ENCODE measurements around the gene NCOA3. TPM values are rescaled to one million over a fixed set of nuclear protein-coding genes. Genes with fewer than 3 reads are reported as not detected.

NCOA3 gene
- total RNA-seq, 1 experiment from 2014 or later, result 23.3 TPM

DNA sequence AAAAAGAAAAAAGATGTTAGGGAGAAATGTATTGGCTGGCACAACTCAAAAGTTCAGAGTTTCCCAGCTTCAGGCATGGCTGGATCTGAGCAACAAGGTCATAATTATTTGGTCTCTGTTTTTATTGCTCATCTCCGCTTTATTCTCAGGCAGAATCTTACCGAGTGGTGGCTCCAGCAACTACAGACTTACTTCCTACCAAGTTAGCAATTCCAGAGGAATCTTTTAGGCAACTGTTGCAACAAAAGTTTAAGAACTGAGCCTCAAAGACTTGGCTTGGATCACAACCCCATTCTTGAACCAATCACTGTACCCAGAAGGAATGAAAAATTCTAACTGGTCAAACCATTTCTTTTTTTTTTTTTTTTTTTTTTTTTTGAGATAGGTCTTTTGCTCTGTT, 35.5 kb upstream of the NCOA3 start:
- Histone ChIP-seq H3T11ph (ENCODE audit: low read length) (no peak overlapping the region), H2AFZ (ENCODE audit: low read length) (no peak overlapping the region), H2BK20ac (ENCODE audit: low read depth, low read length, poor library complexity, severe bottlenecking) (no peak overlapping the region), H2AK5ac (ENCODE audit: insufficient read length, low read length) (no peak overlapping the region), H2BK12ac (ENCODE audit: insufficient read length, low read depth, low read length) (no peak overlapping the region), H4K8ac (replicated peaks; ENCODE audit: insufficient read length, low read depth, low read length) (no peak overlapping the region), H3K4ac (ENCODE audit: low read depth, low read length) (no peak overlapping the region), H3K56ac (ENCODE audit: insufficient read length, low read depth, low read length) (no peak overlapping the region), H2BK5ac (ENCODE audit: insufficient read length, low read length) (no peak overlapping the region), H3K4me2 (ENCODE audit: insufficient read depth, insufficient read length, low read length) (no peak overlapping the region), H3K18ac (ENCODE audit: insufficient read length, low read depth, low read length) (no peak overlapping the region), H3K27me3 (ENCODE audit: insufficient read depth, low read length) (no peaks in the 10 kb centered on the region), H4K20me1 (ENCODE audit: control insufficient read depth, insufficient read depth, insufficient read length) (no peaks in the 10 kb centered on the region), H3K9ac (ENCODE audit: extremely low read depth, insufficient read length, low read length) (no peak overlapping the region), H3K23ac (ENCODE audit: insufficient read length, low read depth, low read length) (no peak overlapping the region), H2BK15ac (ENCODE audit: low read depth, low read length) (no peak overlapping the region), H4K5ac (ENCODE audit: insufficient read length, low read depth, low read length) (no peak overlapping the region), H2BK120ac (ENCODE audit: low read depth, low read length, poor library complexity, severe bottlenecking) (no peak overlapping the region), H3K23me2 (ENCODE audit: insufficient read length, low read depth, low read length, poor library complexity, severe bottlenecking) (no peaks in the 10 kb centered on the region), H3K9me3 (ENCODE audit: control insufficient read depth, low read depth, low read length) (no peaks in the 10 kb centered on the region), H3K14ac (ENCODE audit: insufficient read depth, low read length) (no peak overlapping the region), H3K27ac (ENCODE audit: insufficient read length, low read depth, low read length) (no peak overlapping the region), H3K79me1 (ENCODE audit: insufficient read depth, low read depth, low read length, poor library complexity, severe bottlenecking) (no peaks in the 10 kb centered on the region), H4K91ac (ENCODE audit: insufficient read length, low read depth, low read length) (no peak overlapping the region), H3K79me2 (ENCODE audit: insufficient read depth, low read length) (no peaks in the 10 kb centered on the region), H3K4me1 (ENCODE audit: insufficient read depth, low read length) (no peaks in the 10 kb centered on the region)
- Mint-ChIP-seq H3K4me1 (peaks cover 3 to 7% of the 10 kb centered on the region in 2 experiments; a peak in 2 of 4 replicates), H3K9me3 (no peaks in the 10 kb centered on the region), H3K36me3 (ENCODE audit: insufficient read depth in 1 of 3, low read depth in 3 of 3) (no peaks in the 10 kb centered on the region), H3K27ac (no peak overlapping the region), H3K27me3 (ENCODE audit: low read depth) (no peaks in the 10 kb centered on the region; the same call in 1 of the 2 replicates), H3K4me3 (no peak overlapping the region)
- TF ChIP-seq, protein P1, sequence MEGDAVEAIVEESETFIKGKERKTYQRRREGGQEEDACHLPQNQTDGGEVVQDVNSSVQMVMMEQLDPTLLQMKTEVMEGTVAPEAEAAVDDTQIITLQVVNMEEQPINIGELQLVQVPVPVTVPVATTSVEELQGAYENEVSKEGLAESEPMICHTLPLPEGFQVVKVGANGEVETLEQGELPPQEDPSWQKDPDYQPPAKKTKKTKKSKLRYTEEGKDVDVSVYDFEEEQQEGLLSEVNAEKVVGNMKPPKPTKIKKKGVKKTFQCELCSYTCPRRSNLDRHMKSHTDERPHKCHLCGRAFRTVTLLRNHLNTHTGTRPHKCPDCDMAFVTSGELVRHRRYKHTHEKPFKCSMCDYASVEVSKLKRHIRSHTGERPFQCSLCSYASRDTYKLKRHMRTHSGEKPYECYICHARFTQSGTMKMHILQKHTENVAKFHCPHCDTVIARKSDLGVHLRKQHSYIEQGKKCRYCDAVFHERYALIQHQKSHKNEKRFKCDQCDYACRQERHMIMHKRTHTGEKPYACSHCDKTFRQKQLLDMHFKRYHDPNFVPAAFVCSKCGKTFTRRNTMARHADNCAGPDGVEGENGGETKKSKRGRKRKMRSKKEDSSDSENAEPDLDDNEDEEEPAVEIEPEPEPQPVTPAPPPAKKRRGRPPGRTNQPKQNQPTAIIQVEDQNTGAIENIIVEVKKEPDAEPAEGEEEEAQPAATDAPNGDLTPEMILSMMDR (conservative IDR thresholded peaks at IDR 0.05), result no peak
- no peak for DNase-seq
- WGBS (ENCODE audit: extremely low coverage, insufficient read length, low lambda C conversion rate), result no CpG with 5 or more reads among the region's 2 CpGs

All from H9 (cell line).